Measurements from ENCODE around the gene RELA.

The RELA gene

GRCh38 chr11:65646958-65647701 lies 15.6 kb downstream of the RELA start:
- DNase-seq = peak; percentile 34
- H3K4me3 ChIP-seq (ENCODE audit: insufficient read depth in 1 of 2, low read depth in 1 of 2, low read length in 2 of 2) = no peak overlapping the region
- WGBS = 51% methylated on average over 87 of the region's 87 CpGs

DNA sequence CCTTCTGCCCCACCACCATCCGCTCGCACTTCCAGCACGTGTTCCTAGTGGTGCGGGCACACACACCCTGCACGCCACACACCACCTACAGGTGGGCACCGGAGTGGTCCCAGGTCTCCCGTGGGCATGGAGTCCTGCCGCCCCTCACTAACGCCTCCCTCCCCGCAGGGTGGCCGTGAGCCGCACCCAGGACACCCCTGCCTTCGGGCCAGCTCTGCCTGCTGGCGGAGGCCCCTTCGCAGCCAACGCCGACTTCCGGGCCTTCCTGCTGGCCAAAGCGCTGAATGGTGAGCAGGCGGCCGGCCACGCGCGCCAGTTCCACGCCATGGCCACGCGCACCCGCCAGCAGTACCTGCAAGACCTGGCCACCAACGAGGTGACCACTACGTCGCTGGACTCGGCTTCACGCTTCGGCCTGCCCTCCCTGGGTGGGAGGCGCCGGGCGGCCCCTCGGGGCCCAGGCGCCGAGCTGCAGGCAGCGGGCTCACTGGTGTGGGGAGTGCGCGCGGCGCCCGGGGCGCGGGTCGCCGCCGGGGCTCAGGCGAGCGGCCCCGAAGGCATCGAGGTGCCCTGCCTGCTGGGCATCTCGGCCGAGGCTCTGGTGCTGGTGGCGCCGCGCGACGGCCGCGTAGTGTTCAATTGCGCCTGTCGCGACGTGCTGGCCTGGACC lies 16.3 kb downstream of the RELA start:
- H3K4me2 ChIP-seq (ENCODE audit: low read length, poor library complexity, severe bottlenecking) = no peak overlapping the region
- WGBS = 94% methylated on average over 68 of the region's 68 CpGs
- peak overlapping the region in 1 of 2 experiments; percentile 10 for H2BK12ac ChIP-seq (ENCODE audit: low read length in 2 of 2)
- H2BK15ac ChIP-seq (ENCODE audit: low read depth, poor library complexity, severe bottlenecking) = no peak overlapping the region
- peaks cover 45% of the 10 kb centered on the region for H3K4me1 ChIP-seq (ENCODE audit: control insufficient read depth, insufficient read depth, low read depth, low read length)
- no peak overlapping the region for H3K27ac ChIP-seq (ENCODE audit: low read length, poor library complexity, severe bottlenecking)
- no peak overlapping the region for H3K4ac ChIP-seq (ENCODE audit: low read depth in 1 of 2, low read length in 2 of 2)
- no peak overlapping the region for H2BK5ac ChIP-seq (ENCODE audit: low read depth, low read length, poor library complexity, severe bottlenecking)
- H4K91ac ChIP-seq (ENCODE audit: low read length) = peak overlapping the region; percentile 66
- H3K14ac ChIP-seq (ENCODE audit: low read length in 2 of 2) = no peak overlapping the region
- peak overlapping the region; percentile 55 for H2AK5ac ChIP-seq (ENCODE audit: low read length, severe bottlenecking)
- no peak overlapping the region for H3K4me3 ChIP-seq (ENCODE audit: insufficient read depth in 1 of 2, low read depth in 1 of 2, low read length in 2 of 2)
- H3K18ac ChIP-seq (ENCODE audit: low read depth in 1 of 2, low read length in 2 of 2) = peak overlapping the region; percentile 51 to 64
- H3K9ac ChIP-seq (ENCODE audit: low read length) = no peak overlapping the region
- no peak for DNase-seq
- no peak overlapping the region for H2BK120ac ChIP-seq (ENCODE audit: low read depth, low read length)
- H3K9me3 ChIP-seq (ENCODE audit: control insufficient read depth, low read length) = no peaks in the 10 kb centered on the region
- H4K8ac ChIP-seq (ENCODE audit: low read length) = peak overlapping the region; percentile 77
- H3K27me3 ChIP-seq (ENCODE audit: control insufficient read depth in 1 of 2, insufficient read depth in 1 of 2, low read length in 2 of 2) = no peaks in the 10 kb centered on the region
- no peak overlapping the region for H3K23ac ChIP-seq (ENCODE audit: low read length in 2 of 2)
- H3K36me3 ChIP-seq (ENCODE audit: control insufficient read depth in 1 of 2, insufficient read depth in 2 of 2, low read depth in 1 of 2, low read length in 2 of 2) = peaks cover 39 to 77% of the 10 kb centered on the region in 2 experiments
- peaks cover 18% of the 10 kb centered on the region for H3K79me1 ChIP-seq (replicated peaks; ENCODE audit: low read length, poor library complexity, severe bottlenecking)
- H2AFZ ChIP-seq (ENCODE audit: low read depth, low read length) = no peak overlapping the region

More at GRCh38 chr11:65646958-65647701, 15.6 kb downstream of the RELA start:
- peak overlapping the region; percentile 51 to 64 for H3K18ac ChIP-seq (ENCODE audit: low read depth in 1 of 2, low read length in 2 of 2)
- no peak overlapping the region for H3K27ac ChIP-seq (ENCODE audit: low read length, poor library complexity, severe bottlenecking)
- H2AK5ac ChIP-seq (ENCODE audit: low read length, severe bottlenecking) = peak overlapping the region; percentile 24
- H3K4me2 ChIP-seq (ENCODE audit: low read length, poor library complexity, severe bottlenecking) = no peak overlapping the region
- H2AFZ ChIP-seq (ENCODE audit: low read depth, low read length) = peak overlapping the region; percentile 6
- no peaks in the 10 kb centered on the region for H3K9me3 ChIP-seq (ENCODE audit: control insufficient read depth, low read length)
- H3K23ac ChIP-seq (ENCODE audit: low read length in 2 of 2) = no peak overlapping the region
- no peak overlapping the region for H3K14ac ChIP-seq (ENCODE audit: low read length in 2 of 2)
- peaks cover 15% of the 10 kb centered on the region for H3K79me1 ChIP-seq (replicated peaks; ENCODE audit: low read length, poor library complexity, severe bottlenecking)
- H3K4me1 ChIP-seq (ENCODE audit: control insufficient read depth, insufficient read depth, low read depth, low read length) = peaks cover 49% of the 10 kb centered on the region
- peaks cover 34 to 72% of the 10 kb centered on the region in 2 experiments for H3K36me3 ChIP-seq (ENCODE audit: control insufficient read depth in 1 of 2, insufficient read depth in 2 of 2, low read depth in 1 of 2, low read length in 2 of 2)
- peak overlapping the region; percentile 77 for H4K8ac ChIP-seq (ENCODE audit: low read length)
- no peaks in the 10 kb centered on the region for H3K27me3 ChIP-seq (ENCODE audit: control insufficient read depth in 1 of 2, insufficient read depth in 1 of 2, low read length in 2 of 2)
- H2BK5ac ChIP-seq (ENCODE audit: low read depth, low read length, poor library complexity, severe bottlenecking) = no peak overlapping the region
- H2BK12ac ChIP-seq (ENCODE audit: low read length in 2 of 2) = peak overlapping the region in 1 of 2 experiments; percentile 10
- H3K4ac ChIP-seq (ENCODE audit: low read depth in 1 of 2, low read length in 2 of 2) = peak overlapping the region in 1 of 2 experiments; percentile 11
- no peak overlapping the region for H2BK120ac ChIP-seq (ENCODE audit: low read depth, low read length)
- no peak overlapping the region for H2BK15ac ChIP-seq (ENCODE audit: low read depth, poor library complexity, severe bottlenecking)
- H3K9ac ChIP-seq (ENCODE audit: low read length) = no peak overlapping the region
- peak overlapping the region; percentile 58 for H4K91ac ChIP-seq (ENCODE audit: low read length)

- peak overlapping the region; percentile 48 for H4K8ac ChIP-seq (ENCODE audit: low read length)
- no peak overlapping the region for H3K23ac ChIP-seq (ENCODE audit: low read length in 2 of 2)
- H3K14ac ChIP-seq (ENCODE audit: low read length in 2 of 2) = no peak overlapping the region
- no peaks in the 10 kb centered on the region for H3K9me3 ChIP-seq (ENCODE audit: control insufficient read depth, low read length)
- H3K4me2 ChIP-seq (ENCODE audit: low read length, poor library complexity, severe bottlenecking) = no peak overlapping the region
- H4K91ac ChIP-seq (ENCODE audit: low read length) = no peak overlapping the region
- H3K4me1 ChIP-seq (ENCODE audit: control insufficient read depth, insufficient read depth, low read depth, low read length) = peaks cover 45% of the 10 kb centered on the region
- H3K27ac ChIP-seq (ENCODE audit: low read length, poor library complexity, severe bottlenecking) = peak overlapping the region; percentile 41
- DNase-seq = peak; percentile 58
- H2BK120ac ChIP-seq (ENCODE audit: low read depth, low read length) = no peak overlapping the region
- H3K4ac ChIP-seq (ENCODE audit: low read depth in 1 of 2, low read length in 2 of 2) = no peak overlapping the region
- WGBS = 63% methylated on average over 10 of the region's 10 CpGs
- peaks cover 20% of the 10 kb centered on the region for H3K79me1 ChIP-seq (replicated peaks; ENCODE audit: low read length, poor library complexity, severe bottlenecking)
- H2AFZ ChIP-seq (ENCODE audit: low read depth, low read length) = no peak overlapping the region
- peaks cover 43 to 77% of the 10 kb centered on the region in 2 experiments for H3K36me3 ChIP-seq (ENCODE audit: control insufficient read depth in 1 of 2, insufficient read depth in 2 of 2, low read depth in 1 of 2, low read length in 2 of 2)
- no peak overlapping the region for H3K4me3 ChIP-seq (ENCODE audit: insufficient read depth in 1 of 2, low read depth in 1 of 2, low read length in 2 of 2)
- H2AK5ac ChIP-seq (ENCODE audit: low read length, severe bottlenecking) = peak overlapping the region; percentile 55
- H3K18ac ChIP-seq (ENCODE audit: low read depth in 1 of 2, low read length in 2 of 2) = no peak overlapping the region
- H2BK5ac ChIP-seq (ENCODE audit: low read depth, low read length, poor library complexity, severe bottlenecking) = no peak overlapping the region
- no peaks in the 10 kb centered on the region for H3K27me3 ChIP-seq (ENCODE audit: control insufficient read depth in 1 of 2, insufficient read depth in 1 of 2, low read length in 2 of 2)
- no peak overlapping the region for H2BK15ac ChIP-seq (ENCODE audit: low read depth, poor library complexity, severe bottlenecking)
- no peak overlapping the region for H3K9ac ChIP-seq (ENCODE audit: low read length)
- H2BK12ac ChIP-seq (ENCODE audit: low read length in 2 of 2) = no peak overlapping the region
Observed at GRCh38 chr11:65645710-65646109, 17.0 kb downstream of the RELA start.

DNA sequence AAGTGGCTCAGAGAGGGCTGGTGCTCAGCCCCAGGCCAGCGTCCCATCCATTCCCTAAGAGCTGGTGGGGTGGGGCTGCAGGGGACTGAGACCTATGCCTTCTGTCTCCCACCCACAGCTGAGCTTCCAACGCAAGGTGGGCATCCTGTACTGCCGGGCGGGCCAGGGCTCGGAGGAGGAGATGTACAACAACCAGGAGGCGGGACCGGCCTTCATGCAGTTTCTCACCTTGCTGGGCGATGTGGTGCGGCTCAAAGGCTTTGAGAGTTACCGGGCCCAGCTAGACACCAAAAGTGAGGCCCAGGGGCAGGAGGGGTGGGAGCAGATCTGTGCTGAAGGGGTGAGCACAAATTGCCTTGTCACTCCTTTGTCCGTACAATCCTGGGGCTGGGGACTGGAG lies 17.9 kb downstream of the RELA start:
- Histone ChIP-seq H3K9me3 (ENCODE audit: control insufficient read depth, low read length) (no peaks in the 10 kb centered on the region), H2BK120ac (ENCODE audit: low read depth, low read length) (no peak overlapping the region), H3K27ac (ENCODE audit: low read length, poor library complexity, severe bottlenecking) (no peak overlapping the region), H3K4me2 (ENCODE audit: low read length, poor library complexity, severe bottlenecking) (no peak overlapping the region), H3K4ac (ENCODE audit: low read depth in 1 of 2, low read length in 2 of 2) (no peak overlapping the region), H3K14ac (ENCODE audit: low read length in 2 of 2) (no peak overlapping the region), H2BK12ac (ENCODE audit: low read length in 2 of 2) (no peak overlapping the region), H3K4me3 (ENCODE audit: insufficient read depth in 1 of 2, low read depth in 1 of 2, low read length in 2 of 2) (no peak overlapping the region), H4K91ac (ENCODE audit: low read length) (no peak overlapping the region), H3K23ac (ENCODE audit: low read length in 2 of 2) (no peak overlapping the region), H2BK5ac (ENCODE audit: low read depth, low read length, poor library complexity, severe bottlenecking) (peak overlapping the region; percentile 32), H3K18ac (ENCODE audit: low read depth in 1 of 2, low read length in 2 of 2) (no peak overlapping the region), H2AK5ac (ENCODE audit: low read length, severe bottlenecking) (peak overlapping the region; percentile 89), H3K36me3 (ENCODE audit: control insufficient read depth in 1 of 2, insufficient read depth in 2 of 2, low read depth in 1 of 2, low read length in 2 of 2) (peaks cover 36 to 77% of the 10 kb centered on the region in 2 experiments), H3K79me1 (replicated peaks; ENCODE audit: low read length, poor library complexity, severe bottlenecking) (peaks cover 29% of the 10 kb centered on the region), H2BK15ac (ENCODE audit: low read depth, poor library complexity, severe bottlenecking) (no peak overlapping the region), H3K27me3 (ENCODE audit: control insufficient read depth in 1 of 2, insufficient read depth in 1 of 2, low read length in 2 of 2) (no peaks in the 10 kb centered on the region), H2AFZ (ENCODE audit: low read depth, low read length) (no peak overlapping the region), H3K4me1 (ENCODE audit: control insufficient read depth, insufficient read depth, low read depth, low read length) (peaks cover 50% of the 10 kb centered on the region), H4K8ac (ENCODE audit: low read length) (no peak overlapping the region), H3K9ac (ENCODE audit: low read length) (no peak overlapping the region)
- no peak for DNase-seq
- 92% methylated on average over 11 of the region's 11 CpGs for WGBS
